Fibroblast of skin of left quadriceps (primary cell): ENCODE measurements around the gene NXN.
"Not testable (repeated sequence)": the region's sequence is repeated elsewhere in the genome, so short reads cannot be mapped to it uniquely, and the experiment has no call there.

ENCODE experiments used
- DNase-seq, 2 experiments: peaks; one replicate each; pipeline ENCODE4 v3.0.0-alpha.2; 2013; ENCODE audit warnings: low read depth in 2 of 2

Gene NXN

DNA sequence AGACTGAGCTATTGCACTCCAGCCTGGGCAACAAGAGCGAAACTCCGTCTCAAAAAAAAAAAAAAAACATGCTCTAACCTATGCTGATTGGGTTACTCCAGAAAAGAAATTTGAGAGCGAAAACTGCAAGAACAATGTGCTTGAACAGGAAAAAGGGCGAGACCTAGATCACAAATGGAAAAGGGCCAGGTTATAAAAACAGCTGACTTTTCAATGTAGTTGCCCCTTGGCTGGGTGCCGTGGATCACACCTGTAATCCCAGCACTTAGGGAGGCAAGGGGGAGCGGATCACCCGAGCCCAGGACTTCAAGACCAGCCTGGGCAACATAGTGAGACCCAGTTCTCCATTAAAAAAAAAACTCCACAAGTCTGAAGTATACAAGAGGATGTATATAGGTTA lies 148.6 kb downstream of the NXN start:
- DNase-seq, result no peak

DNA sequence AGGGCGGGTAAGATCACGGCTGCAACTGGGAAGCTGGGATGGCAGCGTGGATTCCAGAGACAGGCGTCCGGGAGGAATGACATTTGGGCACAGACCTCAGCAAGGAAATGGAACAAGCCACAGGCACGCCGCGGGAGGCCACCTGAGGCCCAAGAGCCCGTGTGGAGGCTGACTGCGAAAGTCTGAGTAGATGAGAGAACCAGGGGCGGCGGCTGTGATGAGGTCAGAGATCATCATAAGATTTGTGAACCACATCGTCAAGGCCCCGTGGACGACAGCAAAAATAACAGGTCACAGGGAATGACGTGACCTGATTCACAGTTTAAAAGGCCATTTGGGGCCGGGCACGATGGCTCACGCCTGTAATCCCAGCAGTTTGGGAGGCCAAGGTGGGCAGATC lies 149.2 kb downstream of the NXN start:
- DNase-seq, result no peak

DNA sequence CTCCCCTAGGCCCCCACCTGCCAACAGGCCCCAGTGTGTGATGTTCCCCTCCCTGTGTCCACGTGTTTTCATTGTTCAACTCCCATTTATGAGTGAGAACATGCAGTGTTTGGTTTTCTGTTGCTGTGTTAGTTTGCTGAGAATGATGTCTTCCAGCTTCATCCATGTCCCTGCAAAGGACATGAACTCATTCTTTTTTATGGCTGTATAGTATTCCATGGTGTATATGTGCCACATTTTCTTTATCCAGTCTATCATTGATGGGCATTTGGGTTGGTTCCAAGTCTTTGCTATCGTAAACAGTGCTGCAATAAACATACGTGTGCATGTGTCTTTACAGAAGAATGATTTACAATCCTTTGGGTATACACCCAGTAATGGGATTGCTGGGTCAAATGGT lies 150.0 kb downstream of the NXN start:
- DNase-seq, result not testable (repeated sequence)

GRCh38 chr17:828761-829160 lies 150.8 kb downstream of the NXN start:
- DNase-seq, result no peak

DNA sequence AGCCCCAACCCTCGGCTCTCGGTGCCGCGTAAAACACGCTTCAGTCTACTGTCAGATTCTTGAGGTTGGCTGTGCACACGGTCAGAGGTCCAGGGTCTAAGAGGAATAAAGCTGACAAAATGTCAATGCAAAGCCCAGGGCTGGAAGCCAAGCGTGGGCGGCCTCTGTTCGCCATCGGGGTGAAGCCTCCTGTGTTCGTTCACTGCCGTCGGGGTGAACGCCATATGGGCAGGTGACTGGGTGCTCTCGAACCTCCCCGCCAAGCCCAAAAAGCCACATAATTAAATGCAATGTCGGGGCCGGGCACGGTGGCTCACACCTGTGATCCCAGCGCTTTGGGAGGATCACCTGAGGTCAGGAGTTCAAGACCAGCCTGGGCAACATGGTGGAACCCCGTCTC lies 152.8 kb downstream of the NXN start:
- no peak for DNase-seq

GRCh38 chr17:825216-825615 lies 154.4 kb downstream of the NXN start:
- no peak for DNase-seq

GRCh38 chr17:824378-824777 lies 155.2 kb downstream of the NXN start:
- no peak for DNase-seq

- DNase-seq, result no peak
Measured at GRCh38 chr17:823501-823902, 156.1 kb downstream of the NXN start.

DNA sequence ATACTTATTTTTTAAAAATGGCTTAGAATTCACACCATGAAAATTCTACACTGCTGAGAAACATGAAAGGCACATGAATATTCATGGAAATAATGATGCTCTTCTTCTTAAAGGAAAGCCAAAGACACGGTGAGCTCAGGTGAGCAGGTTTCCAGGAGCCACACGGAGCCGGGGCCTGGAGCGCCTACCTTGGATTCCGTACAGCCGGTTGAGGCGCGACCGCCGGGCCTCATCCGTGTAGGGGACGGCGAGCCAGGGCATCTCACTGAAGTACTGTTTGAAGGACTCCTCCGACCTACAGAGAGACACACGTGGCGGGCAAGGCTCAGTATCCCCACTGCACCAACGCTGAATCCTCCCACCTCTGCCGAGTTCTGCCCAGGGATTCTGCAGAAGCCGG lies 160.3 kb downstream of the NXN start:
- DNase-seq, result no peak

GRCh38 chr17:814371-814770 lies 165.2 kb downstream of the NXN start:
- DNase-seq, result no peak

DNA sequence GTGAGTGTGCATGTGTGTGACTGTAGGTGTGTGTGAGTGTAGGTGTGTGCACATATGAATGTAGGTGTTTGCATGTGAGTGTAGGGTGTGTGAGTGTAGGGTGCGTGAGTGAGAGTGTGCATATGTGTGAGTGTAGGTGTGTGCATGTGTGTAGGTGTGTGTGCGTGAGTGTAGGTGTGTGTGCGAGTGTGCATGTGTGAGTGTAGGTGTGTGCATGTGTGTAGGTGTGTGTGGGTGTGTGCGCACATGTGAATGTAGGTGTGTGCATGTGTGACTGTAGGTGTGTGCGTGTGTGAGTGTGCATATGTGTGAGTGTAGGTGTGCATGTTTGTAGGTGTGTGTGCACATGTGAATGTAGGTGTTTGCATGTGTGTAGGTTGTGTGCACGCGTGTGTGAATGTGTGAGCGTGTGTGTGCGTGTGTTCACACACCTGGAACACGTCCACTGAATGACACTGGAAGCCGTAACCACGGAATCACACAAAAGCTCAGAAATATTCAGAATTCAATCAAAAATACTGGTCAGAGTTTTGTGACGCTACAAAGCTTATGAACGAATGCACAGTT lies 166.9 kb downstream of the NXN start:
- DNase-seq, result no peak

DNA sequence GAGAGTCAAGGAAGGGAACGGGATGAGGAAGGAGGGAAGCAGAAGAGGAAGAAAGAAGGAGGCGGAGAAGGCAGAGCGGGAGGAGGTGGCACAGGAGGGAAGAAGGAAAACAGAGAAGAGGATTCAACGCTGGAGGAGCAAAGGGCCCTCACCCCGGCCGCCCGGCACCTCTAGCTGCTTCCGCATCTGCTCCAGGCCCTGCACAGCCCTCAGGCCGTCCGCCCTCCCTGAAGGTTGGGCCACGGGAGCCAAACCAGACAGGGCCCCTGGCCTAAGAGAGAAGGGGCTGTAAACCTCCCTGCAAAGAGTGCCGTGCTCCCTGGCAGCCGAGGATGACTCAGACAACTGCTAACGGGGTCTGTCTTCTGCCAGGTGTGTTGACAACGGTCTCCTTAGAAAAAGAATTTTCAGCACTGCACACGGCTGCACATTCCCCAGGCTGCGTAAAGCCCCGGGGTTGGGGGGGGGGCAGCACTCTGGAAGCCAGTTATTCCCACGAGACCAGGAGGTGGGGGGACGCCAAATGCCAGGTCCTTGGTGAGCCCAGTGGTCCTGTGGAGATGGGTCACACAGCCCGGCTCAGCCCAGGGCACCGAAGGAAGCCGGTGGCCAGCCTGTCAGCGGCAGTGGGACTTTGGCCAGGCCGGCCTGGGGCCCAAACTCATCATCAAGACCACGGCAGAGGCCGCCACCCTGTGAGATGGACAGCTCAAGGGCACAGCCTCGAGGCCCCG lies 168.4 kb downstream of the NXN start:
- no peak for DNase-seq

DNA sequence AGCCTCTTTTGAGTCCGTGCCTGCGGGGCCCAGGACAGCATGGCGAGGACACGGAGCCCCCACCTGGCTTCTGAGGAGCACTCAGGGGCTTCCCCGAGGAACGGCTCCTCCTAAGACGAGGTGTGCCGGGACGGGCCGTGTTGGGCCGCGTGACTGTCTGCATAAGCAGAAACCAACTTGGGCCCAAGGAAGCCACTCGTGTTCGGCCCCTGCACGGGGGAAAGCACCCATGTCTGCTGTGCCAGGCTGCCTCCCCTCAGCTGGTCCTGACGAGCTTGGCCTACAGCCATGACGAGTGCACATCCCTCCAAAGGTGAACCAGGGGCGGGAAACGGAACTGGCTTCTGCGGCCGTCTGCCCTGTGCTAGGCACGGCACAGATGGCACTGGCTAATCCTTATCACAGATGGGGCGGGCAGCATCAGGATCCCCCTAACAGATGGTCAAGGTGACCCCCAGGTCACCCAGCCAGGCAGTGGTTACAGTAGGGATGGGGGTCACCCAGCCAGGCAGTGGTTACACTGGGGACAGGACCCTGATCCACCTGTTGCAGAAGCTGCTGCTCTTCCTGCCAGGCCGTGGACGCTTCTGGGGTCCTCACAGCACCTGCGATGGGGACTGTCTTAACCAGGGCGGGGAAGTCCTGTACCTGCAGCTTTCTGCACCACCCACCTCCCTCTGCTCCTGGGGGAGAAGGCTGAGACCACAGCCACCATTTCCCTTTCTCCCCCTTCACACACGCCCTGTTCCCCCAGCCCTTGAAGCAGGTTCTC lies 171.9 kb downstream of the NXN start:
- no peak for DNase-seq

DNA sequence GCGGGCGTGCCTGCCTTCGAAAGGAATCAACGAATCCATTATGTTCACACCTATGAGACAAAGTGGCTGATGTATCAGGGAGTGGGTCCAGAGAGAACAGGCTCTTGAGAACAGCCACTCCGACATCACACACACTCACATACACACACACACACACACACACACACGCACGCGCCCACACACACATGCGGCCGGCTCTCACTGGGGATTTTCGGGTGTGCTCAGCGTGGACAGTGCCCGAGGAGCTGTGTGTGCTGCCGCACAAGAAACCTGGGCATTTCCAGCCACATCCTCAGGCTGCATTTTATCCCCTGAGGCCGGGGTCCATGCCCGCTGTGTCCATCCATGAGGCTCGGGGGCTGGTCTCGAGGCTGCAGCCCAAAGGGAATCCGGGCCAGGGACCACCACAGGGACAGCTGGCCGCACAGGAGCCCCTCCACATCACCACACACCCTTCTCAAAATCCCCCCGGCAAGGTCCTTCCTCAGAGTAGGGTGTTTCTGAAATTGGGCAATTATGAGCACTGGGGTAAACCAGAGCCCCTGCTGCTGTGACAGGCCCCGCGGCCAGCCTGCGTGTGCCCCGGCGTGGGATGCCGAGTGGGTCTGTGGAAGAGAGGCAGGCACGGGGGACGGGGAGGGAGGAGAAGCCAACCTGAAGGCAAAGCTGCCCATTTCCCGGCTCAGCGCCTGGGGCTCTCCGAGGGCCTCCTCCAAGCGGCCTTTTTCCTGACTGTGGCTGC lies 172.6 kb downstream of the NXN start:
- no peak for DNase-seq

- no peak for DNase-seq
Measured at GRCh38 chr17:806346-806745, 173.2 kb downstream of the NXN start.

GRCh38 chr17:805886-806285 lies 173.7 kb downstream of the NXN start:
- DNase-seq, result not testable (repeated sequence)

DNA sequence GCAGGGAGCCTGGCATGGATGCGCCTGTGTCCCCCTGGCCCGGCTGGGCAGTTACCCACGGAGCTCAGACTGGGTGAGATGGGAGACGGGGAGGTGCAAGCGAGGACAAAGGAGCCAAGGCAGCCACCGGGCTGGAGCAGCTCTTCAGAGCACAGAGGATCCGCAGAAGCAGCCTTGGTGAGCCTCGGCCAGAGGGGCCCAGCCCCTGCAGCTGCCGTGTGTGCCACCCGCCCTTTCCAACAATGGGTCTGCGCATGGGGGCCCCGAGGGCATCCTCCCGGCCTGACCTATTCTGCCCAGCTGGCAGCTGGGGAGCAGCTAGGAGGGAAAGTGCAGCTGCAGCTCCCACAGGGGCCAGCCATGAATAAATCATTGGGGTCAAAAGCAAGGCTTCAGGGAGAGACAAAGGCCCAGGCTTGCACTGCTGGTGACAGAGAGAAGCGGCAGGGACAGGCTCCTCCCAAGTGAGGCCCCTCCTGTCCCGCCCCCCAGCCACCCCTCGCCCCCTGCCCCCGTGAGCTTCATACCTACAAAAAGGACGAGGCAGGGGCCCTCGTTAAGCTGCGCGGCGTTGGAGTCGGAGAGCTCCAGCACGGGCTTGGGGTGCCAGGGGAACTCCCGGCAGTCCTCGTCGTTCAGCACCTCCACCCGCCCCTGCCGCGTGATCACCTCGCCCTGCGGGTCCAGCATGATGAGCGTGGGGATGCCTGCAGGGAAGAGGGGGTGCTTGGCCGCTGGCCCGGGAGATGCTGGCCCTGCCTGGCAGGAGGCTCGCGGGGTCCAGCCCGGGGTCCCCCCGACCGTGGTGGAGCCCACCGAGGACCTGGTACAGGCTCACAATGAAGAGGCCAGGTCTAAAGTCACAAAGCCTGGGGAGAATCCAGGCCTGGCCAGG lies 174.8 kb downstream of the NXN start:
- DNase-seq, result no peak

DNA sequence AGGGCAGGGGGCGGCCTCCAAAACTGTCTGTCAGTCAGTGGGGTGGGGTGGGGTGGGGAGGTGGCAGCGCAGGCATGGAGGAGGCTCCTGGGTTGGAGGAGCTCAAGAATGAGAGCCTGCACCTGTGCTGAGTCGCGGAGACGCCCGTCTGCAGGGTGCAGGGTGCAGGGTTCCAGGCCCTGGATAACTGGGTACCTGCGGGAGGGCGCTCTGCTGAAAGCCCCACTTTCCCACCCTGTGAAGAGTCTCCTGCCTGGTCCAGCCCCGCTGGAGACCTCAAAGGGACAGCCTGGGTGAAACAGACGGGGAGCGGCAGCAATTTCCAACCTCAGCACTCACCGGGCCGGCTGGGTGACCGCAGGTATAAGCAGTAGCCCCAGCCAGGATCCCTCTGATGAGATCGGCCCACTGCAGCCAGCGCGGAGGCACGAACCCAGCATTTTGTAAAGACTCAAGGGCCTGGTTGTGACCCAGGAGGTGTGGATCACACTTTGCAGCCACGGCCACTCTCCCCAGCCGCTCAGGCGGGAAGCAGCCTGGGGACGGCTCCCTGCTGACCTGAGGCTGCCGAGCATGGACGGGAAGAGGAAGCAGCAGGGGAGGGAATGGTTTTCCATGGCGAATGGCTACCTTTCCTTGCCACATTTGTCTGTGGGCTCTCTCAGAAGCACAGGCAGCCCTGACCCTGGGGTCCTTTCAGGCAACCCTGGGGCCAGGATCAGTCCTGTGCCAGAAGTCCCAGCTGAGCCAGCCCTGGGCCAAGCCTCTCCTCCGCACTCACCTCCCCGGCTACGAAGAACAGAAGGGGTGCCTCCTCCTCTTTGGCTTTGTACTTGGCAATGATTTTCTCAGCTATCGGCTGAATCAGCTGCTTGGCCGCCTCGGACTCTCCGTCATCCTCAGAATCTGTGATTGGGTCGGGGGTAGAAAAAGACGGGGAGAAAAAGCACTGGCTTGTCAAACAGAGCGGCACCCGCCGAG lies 176.4 kb downstream of the NXN start:
- DNase-seq, result no peak

GRCh38 chr17:802481-802880 lies 177.1 kb downstream of the NXN start:
- DNase-seq, result no peak

- no peak for DNase-seq
Measured at GRCh38 chr17:801660-802059, 177.9 kb downstream of the NXN start.
